IPS DF 4.7 (cell line): Measurements from ENCODE around the gene AHRR.
"Not testable (repeated sequence)": the region's sequence is repeated elsewhere in the genome, so short reads cannot be mapped to it uniquely, and the experiment has no call there.

Experiments
- DNase-seq: peaks from one replicate; pipeline ENCODE4 v3.0.0-alpha.2; 2013; ENCODE audit warnings: low spot score; ENCODE audit errors: extremely low read depth

Gene AHRR

GRCh38 chr5:366541-367357 lies 45.2 kb downstream of the AHRR start:
- DNase-seq = no peak

- no peak for DNase-seq
Observed at GRCh38 chr5:367358-368130, 46.0 kb downstream of the AHRR start.

- no peak for DNase-seq
Observed at GRCh38 chr5:368183-369084, 46.9 kb downstream of the AHRR start.

- no peak for DNase-seq
Observed at GRCh38 chr5:369151-369868, 47.8 kb downstream of the AHRR start.

GRCh38 chr5:369869-370236 lies 48.3 kb downstream of the AHRR start:
- not testable (repeated sequence) for DNase-seq

GRCh38 chr5:370311-370958 lies 48.9 kb downstream of the AHRR start:
- DNase-seq = no peak

GRCh38 chr5:370959-371810 lies 49.7 kb downstream of the AHRR start:
- no peak for DNase-seq

- no peak for DNase-seq
Observed at GRCh38 chr5:371811-372555, 50.5 kb downstream of the AHRR start.

- DNase-seq = no peak
Observed at GRCh38 chr5:372556-372995, 51.1 kb downstream of the AHRR start.

- no peak for DNase-seq
Observed at GRCh38 chr5:372996-373709, 51.6 kb downstream of the AHRR start.

- DNase-seq = no peak
Observed at GRCh38 chr5:373710-374602, 52.4 kb downstream of the AHRR start.

- DNase-seq = no peak
Observed at GRCh38 chr5:374631-375335, 53.3 kb downstream of the AHRR start.

GRCh38 chr5:375336-375920 lies 53.9 kb downstream of the AHRR start:
- no peak for DNase-seq

- DNase-seq = no peak
Observed at GRCh38 chr5:375921-376798, 54.6 kb downstream of the AHRR start.

GRCh38 chr5:376799-377325 lies 55.3 kb downstream of the AHRR start:
- DNase-seq = no peak
